BJ (cell line): ENCODE data around the gene FOXF1. TPM values are rescaled to one million over a fixed set of nuclear protein-coding genes. Genes with fewer than 3 reads are reported as not detected.

ENCODE experiments used
- CTCF ChIA-PET: fragments of 350-600 bp; formaldehyde crosslinking; extraction: SDS; loops from one replicate; lab custom pipeline; 2021; ENCODE audit warnings: antibody characterized with exemption, inconsistent platforms; lab: Yijun Ruan, JAX
- POLR2A ChIA-PET: fragments of 300-600 bp; sonication (Branson Sonifier 250); formaldehyde crosslinking; extraction: SDS; loops from one replicate; lab custom pipeline; 2021; ENCODE audit warnings: antibody characterized with exemption; lab: Charles Lee
- DNase-seq: peaks from one replicate; pipeline ENCODE4 v3.0.0-alpha.2; 2011; ENCODE audit warnings: low read depth
- H3K27me3 ChIP-seq: 2 replicates; pipeline ENCODE4 v1.6.0; 2011; ENCODE audit warnings: low read length; ENCODE audit not compliant: control insufficient read depth, insufficient read depth
- H3K36me3 ChIP-seq: 2 replicates; pipeline ENCODE4 v1.5.1; 2011; ENCODE audit warnings: low read length; ENCODE audit not compliant: control insufficient read depth, insufficient read depth
- H3K4me3 ChIP-seq: 2 replicates; pipeline ENCODE4 v1.5.1; 2011; ENCODE audit warnings: low read depth, mild to moderate bottlenecking, control low read depth, low read length
- CTCF ChIP-seq: IDR thresholded peaks from 2 replicates; pipeline ENCODE4 v1.5.1; 2011; ENCODE audit warnings: low read depth, mild to moderate bottlenecking, control low read depth, inconsistent platforms, low read length, moderate library complexity; ENCODE audit not compliant: insufficient read depth
- polyA plus RNA-seq: library from polyadenylated mRNA; depleted of rRNA; stranded (reverse); fragments of >200 nt; gene quantifications from 2 replicates; pipeline ENCODE4 v1.2.3, GENCODE V29; 2011

The FOXF1 gene
- polyA plus RNA-seq, 1 experiment = 7.7 TPM

- POLR2A ChIA-PET = no interaction called here
- no peak for DNase-seq
- no peak for TF ChIP-seq CTCF
- CTCF ChIA-PET = interaction anchor here (1.1 kb wide), 1 partner anchor 16 kb away, joined by 3 read pairs; no protein-coding TSS in a partner anchor
- Histone ChIP-seq H3K36me3 (peaks cover 31% of the 10 kb centered on the region), H3K4me3 (no peak overlapping the region), H3K27me3 (no peaks in the 10 kb centered on the region)
These were observed 26.3 kb downstream of the FOXF1 start for GRCh38 chr16:86536621-86537020.

- peaks cover 32% of the 10 kb centered on the region for H3K36me3 ChIP-seq
- ChIA-PET CTCF (no interaction called here), POLR2A (no interaction called here)
- H3K27me3 ChIP-seq = no peaks in the 10 kb centered on the region
- no peak for DNase-seq
- H3K4me3 ChIP-seq = no peak overlapping the region
- TF ChIP-seq CTCF = no peak
These were observed 27.2 kb downstream of the FOXF1 start for GRCh38 chr16:86537486-86537885.

- H3K36me3 ChIP-seq = peaks cover 34% of the 10 kb centered on the region
- CTCF ChIA-PET = no interaction called here
- H3K4me3 ChIP-seq = no peak overlapping the region
- no peaks in the 10 kb centered on the region for H3K27me3 ChIP-seq
- no peak for DNase-seq
- POLR2A ChIA-PET = no interaction called here
- no peak for TF ChIP-seq CTCF
These were observed 28.0 kb downstream of the FOXF1 start for GRCh38 chr16:86538196-86538780.

- ChIA-PET POLR2A (no interaction called here), CTCF (interaction anchor here (0.7 to 1.7 kb wide), 3 partner anchors 10 to 315 kb away, joined by 3 read pairs; no protein-coding TSS in a partner anchor)
- Histone ChIP-seq H3K36me3 (peaks cover 40% of the 10 kb centered on the region), H3K4me3 (no peak overlapping the region), H3K27me3 (no peaks in the 10 kb centered on the region)
- TF ChIP-seq CTCF = no peak
- no peak for DNase-seq
These were observed 30.6 kb downstream of the FOXF1 start for GRCh38 chr16:86540894-86541293.

- Histone ChIP-seq H3K27me3 (no peaks in the 10 kb centered on the region), H3K4me3 (no peak overlapping the region), H3K36me3 (peaks cover 38% of the 10 kb centered on the region)
- no peak for DNase-seq
- CTCF ChIA-PET = interaction anchor here (0.7 to 1.7 kb wide), 4 partner anchors 9 to 314 kb away, joined by 3 read pairs; no protein-coding TSS in a partner anchor
- POLR2A ChIA-PET = interaction anchor here (0.6 kb wide), 1 partner anchor 763 kb away, joined by 3 read pairs; no protein-coding TSS in a partner anchor
- no peak for TF ChIP-seq CTCF
These were observed 31.2 kb downstream of the FOXF1 start for GRCh38 chr16:86541560-86541959.
